Femur (tissue), 1 donor: ENCODE measurements around the gene DIP2A.
A peak's percentile ranks its signal among the peaks of the same experiment; 100 is the strongest.

Experiments used
- DNase-seq: peaks from one replicate; pipeline ENCODE4 v3.0.0-alpha.2; 2017

The DIP2A gene

GRCh38 chr21:46458315-46459023 is at the start of gene DIP2A:
DIP2A (plus strand) TSS chr21:46458891; CDS start chr21:46459132, 241 bp downstream.
- peak; percentile 98 for DNase-seq

- DNase-seq: no peak
Measured at GRCh38 chr21:46409641-46410406, 48.9 kb upstream of the DIP2A start.

GRCh38 chr21:46410516-46410915 is 48.2 kb upstream of the DIP2A start:
- no peak for DNase-seq

- no peak for DNase-seq
Measured at GRCh38 chr21:46411236-46411635, 47.5 kb upstream of the DIP2A start.

GRCh38 chr21:46411691-46412090 is 47.0 kb upstream of the DIP2A start:
- DNase-seq: no peak

GRCh38 chr21:46412521-46413364 is 45.9 kb upstream of the DIP2A start:
- DNase-seq: no peak

GRCh38 chr21:46413365-46413696 is 45.4 kb upstream of the DIP2A start:
- no peak for DNase-seq

- DNase-seq: no peak
Measured at GRCh38 chr21:46414965-46415275, 43.8 kb upstream of the DIP2A start.

GRCh38 chr21:46416551-46416950 is 42.1 kb upstream of the DIP2A start:
- DNase-seq: no peak

GRCh38 chr21:46418265-46418946 is 40.3 kb upstream of the DIP2A start:
- no peak for DNase-seq

- no peak for DNase-seq
Measured at GRCh38 chr21:46420241-46421190, 38.2 kb upstream of the DIP2A start.

- no peak for DNase-seq
Measured at GRCh38 chr21:46421191-46421750, 37.4 kb upstream of the DIP2A start.

- no peak for DNase-seq
Measured at GRCh38 chr21:46421756-46422555, 36.7 kb upstream of the DIP2A start.

- DNase-seq: no peak
Measured at GRCh38 chr21:46422636-46423241, 36.0 kb upstream of the DIP2A start.

GRCh38 chr21:46423546-46424038 is 35.1 kb upstream of the DIP2A start:
- DNase-seq: no peak

GRCh38 chr21:46424039-46424591 is 34.6 kb upstream of the DIP2A start:
- DNase-seq: no peak

GRCh38 chr21:46424621-46425020 is 34.1 kb upstream of the DIP2A start:
- no peak for DNase-seq

- DNase-seq: no peak
Measured at GRCh38 chr21:46425041-46425440, 33.6 kb upstream of the DIP2A start.

GRCh38 chr21:46425571-46425970 is 33.1 kb upstream of the DIP2A start:
- no peak for DNase-seq
